Epithelial cell of prostate (primary cell): ENCODE data around the gene COL17A1.

ENCODE experiments used
- DNase-seq: peaks from one replicate; pipeline ENCODE4 v3.0.0-alpha.2; 2011; ENCODE audit warnings: low read depth, low spot score
- H3K27ac ChIP-seq: fragments of 450-650 bp; 2 replicates; pipeline ENCODE4 v1.5.1; 2017; ENCODE audit warnings: mild to moderate bottlenecking

The COL17A1 gene

GRCh38 chr10:104085801-104086400 is at the start of gene COL17A1:
COL17A1 (minus strand) TSS chr10:104085880; CDS start chr10:104080673, 5,207 bp downstream.
- peak; percentile 48 for DNase-seq
- H3K27ac ChIP-seq, result peak within 1 kb of the TSS; percentile 85

GRCh38 chr10:104130041-104130440 is 44.4 kb upstream of the COL17A1 start:
- DNase-seq, result no peak
- H3K27ac ChIP-seq, result no peak overlapping the region

GRCh38 chr10:104128214-104128613 is 42.5 kb upstream of the COL17A1 start:
- H3K27ac ChIP-seq, result no peak overlapping the region
- DNase-seq, result no peak

- no peak for DNase-seq
- no peak overlapping the region for H3K27ac ChIP-seq
These were observed 41.7 kb upstream of the COL17A1 start for GRCh38 chr10:104127411-104127810.

GRCh38 chr10:104123397-104123796 is 37.7 kb upstream of the COL17A1 start:
- no peak for DNase-seq
- H3K27ac ChIP-seq, result no peak overlapping the region

GRCh38 chr10:104122225-104123107 is 36.8 kb upstream of the COL17A1 start:
- DNase-seq, result no peak
- peak overlapping the region; percentile 98 for H3K27ac ChIP-seq

GRCh38 chr10:104121485-104122224 is 36.0 kb upstream of the COL17A1 start, which contains the start of gene SFR1:
SFR1 (plus strand) TSS chr10:104122171; CDS start chr10:104122184, 13 bp downstream.
- DNase-seq, result peak; percentile 92
- H3K27ac ChIP-seq, result peak within 1 kb of the TSS; percentile 98

GRCh38 chr10:104120903-104121484 is 35.3 kb upstream of the COL17A1 start:
- DNase-seq, result peak; percentile 89
- peak overlapping the region; percentile 98 for H3K27ac ChIP-seq

- H3K27ac ChIP-seq, result peak overlapping the region; percentile 98
- no peak for DNase-seq
These were observed 34.8 kb upstream of the COL17A1 start for GRCh38 chr10:104120512-104120902.

GRCh38 chr10:104119996-104120395 is 34.3 kb upstream of the COL17A1 start:
- peak overlapping the region; percentile 98 for H3K27ac ChIP-seq
- DNase-seq, result peak; percentile 46

GRCh38 chr10:104117839-104118323 is 32.2 kb upstream of the COL17A1 start:
- H3K27ac ChIP-seq, result peak overlapping the region; percentile 98
- peak; percentile 80 for DNase-seq

GRCh38 chr10:104113376-104113956 is 27.8 kb upstream of the COL17A1 start:
- H3K27ac ChIP-seq, result no peak overlapping the region
- no peak for DNase-seq

- peak overlapping the region; percentile 84 for H3K27ac ChIP-seq
- peak; percentile 78 for DNase-seq
These were observed 24.4 kb upstream of the COL17A1 start for GRCh38 chr10:104109908-104110662.

GRCh38 chr10:104104926-104105325 is 19.2 kb upstream of the COL17A1 start:
- peak; percentile 49 for DNase-seq
- peak overlapping the region; percentile 41 for H3K27ac ChIP-seq

GRCh38 chr10:104104418-104104817 is 18.7 kb upstream of the COL17A1 start:
- no peak for DNase-seq
- peak overlapping the region; percentile 41 for H3K27ac ChIP-seq

- H3K27ac ChIP-seq, result no peak overlapping the region
- no peak for DNase-seq
These were observed 18.3 kb upstream of the COL17A1 start for GRCh38 chr10:104103956-104104355.

GRCh38 chr10:104101902-104102301 is 16.2 kb upstream of the COL17A1 start:
- DNase-seq, result no peak
- no peak overlapping the region for H3K27ac ChIP-seq

- DNase-seq, result no peak
- no peak overlapping the region for H3K27ac ChIP-seq
These were observed 15.1 kb upstream of the COL17A1 start for GRCh38 chr10:104100795-104101194.

GRCh38 chr10:104099941-104100340 is 14.3 kb upstream of the COL17A1 start:
- H3K27ac ChIP-seq, result peak overlapping the region; percentile 67
- DNase-seq, result no peak
